ENCODE measurements around the gene BAIAP2. TPM values are rescaled to one million over a fixed set of nuclear protein-coding genes. Genes with fewer than 3 reads are reported as not detected.

BAIAP2 gene
- total and polyA plus RNA-seq, 12 donors: 3.1 to 33.4 (median 14.6) TPM

DNA sequence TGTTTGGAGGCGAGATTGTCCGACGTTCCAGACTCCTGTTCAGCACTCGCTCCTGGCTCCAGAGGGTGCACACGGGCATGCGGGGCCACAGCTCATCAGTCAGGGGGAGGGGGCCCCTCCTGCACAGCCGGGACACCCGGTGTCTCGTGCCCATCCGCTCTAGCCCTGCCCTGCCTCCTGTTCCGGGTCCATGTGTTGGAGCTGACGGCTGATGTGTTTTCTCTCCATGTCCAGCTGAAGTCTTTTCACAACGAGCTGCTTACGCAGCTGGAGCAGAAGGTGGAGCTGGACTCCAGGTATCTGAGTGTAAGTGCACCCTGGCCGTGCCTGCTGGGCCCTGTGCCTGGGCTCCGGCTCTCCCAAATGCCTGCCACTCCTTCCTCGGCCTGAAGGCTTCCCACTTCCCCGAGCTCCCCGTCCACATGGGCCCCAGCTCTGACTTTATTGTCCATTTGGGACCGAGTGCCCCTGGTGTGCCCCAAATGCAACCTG is 50.5 kb downstream of the BAIAP2 start:
- intact Hi-C loops (cut with DNase I): loop anchor here in 1 of 2 donors (10.0 kb wide), 1 partner anchor 211 kb away; no protein-coding TSS in a partner anchor
- Histone ChIP-seq H3K27ac (peak overlapping the region in 1 of 5 donors; percentile 78), H3K4me1 (replicated peaks in 1 of 2) (peaks cover 0 to 17% of the 10 kb centered on the region in 2 donors), H3K27me3 (no peaks in the 10 kb centered on the region), H3K4me3 (no peak overlapping the region), H3K36me3 (replicated peaks in 1 of 2) (peaks cover 0 to 18% of the 10 kb centered on the region in 2 donors), H3K9me3 (replicated peaks in 1 of 3) (no peaks in the 10 kb centered on the region)
- TF ChIP-seq, protein P1, sequence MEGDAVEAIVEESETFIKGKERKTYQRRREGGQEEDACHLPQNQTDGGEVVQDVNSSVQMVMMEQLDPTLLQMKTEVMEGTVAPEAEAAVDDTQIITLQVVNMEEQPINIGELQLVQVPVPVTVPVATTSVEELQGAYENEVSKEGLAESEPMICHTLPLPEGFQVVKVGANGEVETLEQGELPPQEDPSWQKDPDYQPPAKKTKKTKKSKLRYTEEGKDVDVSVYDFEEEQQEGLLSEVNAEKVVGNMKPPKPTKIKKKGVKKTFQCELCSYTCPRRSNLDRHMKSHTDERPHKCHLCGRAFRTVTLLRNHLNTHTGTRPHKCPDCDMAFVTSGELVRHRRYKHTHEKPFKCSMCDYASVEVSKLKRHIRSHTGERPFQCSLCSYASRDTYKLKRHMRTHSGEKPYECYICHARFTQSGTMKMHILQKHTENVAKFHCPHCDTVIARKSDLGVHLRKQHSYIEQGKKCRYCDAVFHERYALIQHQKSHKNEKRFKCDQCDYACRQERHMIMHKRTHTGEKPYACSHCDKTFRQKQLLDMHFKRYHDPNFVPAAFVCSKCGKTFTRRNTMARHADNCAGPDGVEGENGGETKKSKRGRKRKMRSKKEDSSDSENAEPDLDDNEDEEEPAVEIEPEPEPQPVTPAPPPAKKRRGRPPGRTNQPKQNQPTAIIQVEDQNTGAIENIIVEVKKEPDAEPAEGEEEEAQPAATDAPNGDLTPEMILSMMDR (IDR thresholded peaks at IDR 0.05): no peak
- no peak for TF ChIP-seq POLR2A (IDR thresholded peaks at IDR 0.05)
- no peak for DNase-seq
- WGBS, 4 donors: 74 to 91% (median 84%) methylated on average over 6 to 20 of the region's 20 CpGs

DNA sequence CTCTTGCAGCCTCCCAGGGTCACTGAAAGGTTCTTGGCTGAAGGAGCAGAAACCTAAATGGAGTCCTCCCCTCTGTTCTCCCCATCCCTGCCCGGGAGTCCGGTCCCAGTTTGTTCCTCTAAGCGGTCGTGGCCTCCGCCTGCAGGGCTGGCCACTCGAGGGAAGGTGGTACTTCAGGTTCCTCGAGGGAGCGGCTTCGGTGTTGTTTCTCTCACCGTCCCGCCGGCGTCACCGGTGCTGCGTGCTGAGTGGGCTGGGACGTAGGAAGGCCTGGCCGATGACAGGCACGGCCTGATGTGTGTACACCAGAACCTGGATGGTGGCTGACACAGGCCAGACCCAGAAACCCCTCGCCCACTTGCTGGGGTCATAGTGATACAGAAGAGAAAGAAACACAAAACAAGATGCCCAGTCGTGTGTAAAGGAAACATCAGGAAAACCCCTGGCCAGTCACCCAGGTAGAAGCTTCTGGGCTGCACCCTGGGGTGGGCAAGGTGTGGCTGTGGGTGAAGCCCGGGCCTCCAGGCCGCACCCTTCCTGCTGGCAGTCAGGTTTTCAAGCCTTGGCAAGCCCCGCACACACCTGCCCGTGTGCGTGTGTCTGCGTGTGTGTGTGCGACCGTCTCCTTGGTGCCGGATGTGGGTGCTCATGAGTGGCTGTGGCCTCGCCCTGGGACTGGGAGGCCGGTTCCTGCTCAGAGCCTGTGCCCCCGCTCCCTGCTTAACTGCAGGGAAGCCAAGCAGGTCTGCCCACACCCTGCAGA is 52.0 kb downstream of the BAIAP2 start:
- TF ChIP-seq, protein P1 (IDR thresholded peaks at IDR 0.05): no peak
- TF ChIP-seq POLR2A (IDR thresholded peaks at IDR 0.05): no peak
- Histone ChIP-seq H3K4me1 (replicated peaks in 1 of 2) (peaks cover 0 to 17% of the 10 kb centered on the region in 2 donors), H3K27ac (no peak overlapping the region), H3K36me3 (replicated peaks in 1 of 2) (peaks cover 0 to 18% of the 10 kb centered on the region in 2 donors), H3K9me3 (replicated peaks in 1 of 3) (no peaks in the 10 kb centered on the region), H3K4me3 (no peak overlapping the region), H3K27me3 (no peaks in the 10 kb centered on the region)
- intact Hi-C loops (cut with DNase I): loop anchor here in 1 of 2 donors (10.0 kb wide), 1 partner anchor 212 kb away; no protein-coding TSS in a partner anchor
- 84 to 95% (median 93%) methylated on average over 21 to 32 of the region's 32 CpGs for WGBS, 4 donors
- no peak for DNase-seq

DNA sequence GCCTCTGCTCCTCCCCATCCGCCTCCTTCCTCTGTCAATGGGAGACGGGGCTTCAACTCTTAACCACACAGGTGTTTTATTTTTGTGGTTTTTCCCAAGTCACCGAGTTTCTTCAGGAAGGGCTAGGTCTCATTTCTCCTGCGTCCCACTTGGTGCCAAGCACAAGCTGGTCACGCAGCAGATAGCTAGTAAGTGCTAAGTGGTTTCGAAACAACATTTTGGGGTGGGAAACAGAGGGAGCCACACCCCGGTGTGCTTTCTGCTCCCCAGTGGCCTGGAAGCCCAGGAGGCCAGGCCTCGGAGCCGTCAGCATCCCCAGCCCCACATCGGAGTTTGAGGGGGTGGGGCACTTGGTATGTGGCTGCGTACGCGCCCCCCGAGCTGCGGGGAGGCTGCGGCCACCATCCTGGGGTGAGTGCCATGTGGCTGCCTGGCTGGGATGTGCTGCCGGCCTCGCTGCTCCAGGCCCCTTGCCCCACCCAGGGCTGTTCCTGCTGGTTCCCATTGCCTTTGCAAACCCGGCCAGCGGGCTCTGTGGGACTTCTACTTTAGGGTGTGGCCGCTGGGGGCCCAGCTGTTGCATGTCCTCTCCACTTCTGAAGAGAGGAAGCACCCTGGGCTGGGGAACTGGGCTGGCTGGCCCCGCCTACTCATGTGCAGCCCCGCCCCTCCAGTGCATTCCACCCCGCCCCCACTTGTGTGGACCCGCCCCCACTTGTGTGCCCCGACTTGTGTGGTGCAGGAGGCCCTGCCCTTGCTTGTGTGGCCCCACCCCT is 55.6 kb downstream of the BAIAP2 start:
- no peaks in the 10 kb centered on the region for H3K27me3 ChIP-seq
- DNase-seq: peak in 4 of 7 donors; percentile 34 to 57 (median 46)
- H3K36me3 ChIP-seq (replicated peaks in 1 of 2): peaks cover 0 to 18% of the 10 kb centered on the region in 2 donors
- no peak overlapping the region for H3K4me3 ChIP-seq
- H3K4me1 ChIP-seq (replicated peaks in 1 of 2): peaks cover 0 to 14% of the 10 kb centered on the region in 2 donors
- intact Hi-C loops (cut with DNase I): no loop called here
- no peak overlapping the region for H3K27ac ChIP-seq
- H3K9me3 ChIP-seq (replicated peaks in 1 of 3): no peaks in the 10 kb centered on the region
- WGBS, 4 donors: 75 to 80% (median 78%) methylated on average over 17 to 26 of the region's 26 CpGs
- TF ChIP-seq, protein P1 (IDR thresholded peaks at IDR 0.05): no peak
- TF ChIP-seq POLR2A (IDR thresholded peaks at IDR 0.05): no peak

DNA sequence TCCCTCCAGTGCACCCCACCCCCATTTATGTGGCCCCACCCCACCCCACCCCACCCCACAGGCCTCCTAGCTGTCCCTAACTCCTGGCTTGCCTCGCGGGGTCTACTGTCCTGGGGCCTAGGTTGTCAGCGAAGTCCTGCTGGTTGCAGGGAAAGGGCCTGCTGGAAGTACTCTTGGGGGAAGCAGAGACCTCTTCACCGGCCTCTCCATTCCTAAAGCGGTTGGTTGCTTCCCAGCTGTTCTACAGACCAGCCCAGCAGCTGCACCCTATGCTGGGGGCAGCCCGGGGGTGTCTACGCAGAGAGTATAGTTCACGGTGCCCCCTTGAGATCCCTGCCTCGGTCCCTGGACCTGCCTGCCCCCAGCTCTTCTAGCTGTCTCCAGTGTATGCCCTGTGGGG is 56.2 kb downstream of the BAIAP2 start:
- H3K4me1 ChIP-seq (replicated peaks in 1 of 2): peaks cover 0 to 20% of the 10 kb centered on the region in 2 donors

More for the DNA sequence above, 56.2 kb downstream of the BAIAP2 start:
- Histone ChIP-seq H3K36me3 (replicated peaks in 1 of 2) (peaks cover 0 to 18% of the 10 kb centered on the region in 2 donors), H3K9me3 (replicated peaks in 1 of 3) (no peaks in the 10 kb centered on the region), H3K27ac (no peak overlapping the region), H3K4me3 (no peak overlapping the region), H3K27me3 (no peaks in the 10 kb centered on the region)
- intact Hi-C loops (cut with DNase I): no loop called here
- WGBS, 4 donors: 88 to 100% (median 93%) methylated on average over 4 to 9 of the region's 9 CpGs
- TF ChIP-seq, protein P1 (IDR thresholded peaks at IDR 0.05): no peak
- no peak for TF ChIP-seq POLR2A (IDR thresholded peaks at IDR 0.05)
- no peak for DNase-seq
